Activated CD8-positive, alpha-beta memory T cell treated with anti-CD3 and anti-CD28 coated beads for 24 hours (primary cell): ENCODE results near the gene FLNC.

Source experiments
- DNase-seq: peaks from one replicate; pipeline ENCODE4 v3.0.0-alpha.2; 2020

FLNC gene, protein sequence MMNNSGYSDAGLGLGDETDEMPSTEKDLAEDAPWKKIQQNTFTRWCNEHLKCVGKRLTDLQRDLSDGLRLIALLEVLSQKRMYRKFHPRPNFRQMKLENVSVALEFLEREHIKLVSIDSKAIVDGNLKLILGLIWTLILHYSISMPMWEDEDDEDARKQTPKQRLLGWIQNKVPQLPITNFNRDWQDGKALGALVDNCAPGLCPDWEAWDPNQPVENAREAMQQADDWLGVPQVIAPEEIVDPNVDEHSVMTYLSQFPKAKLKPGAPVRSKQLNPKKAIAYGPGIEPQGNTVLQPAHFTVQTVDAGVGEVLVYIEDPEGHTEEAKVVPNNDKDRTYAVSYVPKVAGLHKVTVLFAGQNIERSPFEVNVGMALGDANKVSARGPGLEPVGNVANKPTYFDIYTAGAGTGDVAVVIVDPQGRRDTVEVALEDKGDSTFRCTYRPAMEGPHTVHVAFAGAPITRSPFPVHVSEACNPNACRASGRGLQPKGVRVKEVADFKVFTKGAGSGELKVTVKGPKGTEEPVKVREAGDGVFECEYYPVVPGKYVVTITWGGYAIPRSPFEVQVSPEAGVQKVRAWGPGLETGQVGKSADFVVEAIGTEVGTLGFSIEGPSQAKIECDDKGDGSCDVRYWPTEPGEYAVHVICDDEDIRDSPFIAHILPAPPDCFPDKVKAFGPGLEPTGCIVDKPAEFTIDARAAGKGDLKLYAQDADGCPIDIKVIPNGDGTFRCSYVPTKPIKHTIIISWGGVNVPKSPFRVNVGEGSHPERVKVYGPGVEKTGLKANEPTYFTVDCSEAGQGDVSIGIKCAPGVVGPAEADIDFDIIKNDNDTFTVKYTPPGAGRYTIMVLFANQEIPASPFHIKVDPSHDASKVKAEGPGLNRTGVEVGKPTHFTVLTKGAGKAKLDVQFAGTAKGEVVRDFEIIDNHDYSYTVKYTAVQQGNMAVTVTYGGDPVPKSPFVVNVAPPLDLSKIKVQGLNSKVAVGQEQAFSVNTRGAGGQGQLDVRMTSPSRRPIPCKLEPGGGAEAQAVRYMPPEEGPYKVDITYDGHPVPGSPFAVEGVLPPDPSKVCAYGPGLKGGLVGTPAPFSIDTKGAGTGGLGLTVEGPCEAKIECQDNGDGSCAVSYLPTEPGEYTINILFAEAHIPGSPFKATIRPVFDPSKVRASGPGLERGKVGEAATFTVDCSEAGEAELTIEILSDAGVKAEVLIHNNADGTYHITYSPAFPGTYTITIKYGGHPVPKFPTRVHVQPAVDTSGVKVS (N-terminal part only)

DNA sequence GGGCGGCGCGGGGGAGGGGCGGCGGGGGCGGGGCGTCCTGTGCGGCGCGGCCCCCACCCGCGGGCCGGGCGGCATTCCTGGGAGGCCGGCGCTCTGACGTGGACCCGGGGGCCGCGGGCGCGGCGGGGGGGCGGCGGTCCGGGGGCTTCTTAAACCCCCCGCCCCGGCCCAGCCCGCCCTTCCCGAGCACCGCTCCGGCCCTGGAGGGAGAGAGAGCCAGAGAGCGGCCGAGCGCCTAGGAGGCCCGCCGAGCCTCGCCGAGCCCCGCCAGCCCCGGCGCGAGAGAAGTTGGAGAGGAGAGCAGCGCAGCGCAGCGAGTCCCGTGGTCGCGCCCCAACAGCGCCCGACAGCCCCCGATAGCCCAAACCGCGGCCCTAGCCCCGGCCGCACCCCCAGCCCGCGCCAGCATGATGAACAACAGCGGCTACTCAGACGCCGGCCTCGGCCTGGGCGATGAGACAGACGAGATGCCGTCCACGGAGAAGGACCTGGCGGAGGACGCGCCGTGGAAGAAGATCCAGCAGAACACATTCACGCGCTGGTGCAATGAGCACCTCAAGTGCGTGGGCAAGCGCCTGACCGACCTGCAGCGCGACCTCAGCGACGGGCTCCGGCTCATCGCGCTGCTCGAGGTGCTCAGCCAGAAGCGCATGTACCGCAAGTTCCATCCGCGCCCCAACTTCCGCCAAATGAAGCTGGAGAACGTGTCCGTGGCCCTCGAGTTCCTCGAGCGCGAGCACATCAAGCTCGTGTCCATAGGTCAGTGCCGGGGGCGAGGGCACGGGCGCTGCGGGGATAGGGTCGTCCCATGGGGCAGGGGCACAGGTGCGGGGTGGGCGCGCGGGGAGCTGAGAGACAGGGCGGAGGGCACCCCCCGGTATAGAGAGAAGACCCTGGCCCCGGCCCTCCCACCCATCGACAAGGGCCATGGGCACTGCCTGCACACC lies at the start of gene FLNC:
Gene FLNC (plus strand): TSS at position 176 of the 947 bp plus-strand sequence. CDS start 232 bp downstream, at position 408.
- DNase-seq, result peak; percentile 75

DNA sequence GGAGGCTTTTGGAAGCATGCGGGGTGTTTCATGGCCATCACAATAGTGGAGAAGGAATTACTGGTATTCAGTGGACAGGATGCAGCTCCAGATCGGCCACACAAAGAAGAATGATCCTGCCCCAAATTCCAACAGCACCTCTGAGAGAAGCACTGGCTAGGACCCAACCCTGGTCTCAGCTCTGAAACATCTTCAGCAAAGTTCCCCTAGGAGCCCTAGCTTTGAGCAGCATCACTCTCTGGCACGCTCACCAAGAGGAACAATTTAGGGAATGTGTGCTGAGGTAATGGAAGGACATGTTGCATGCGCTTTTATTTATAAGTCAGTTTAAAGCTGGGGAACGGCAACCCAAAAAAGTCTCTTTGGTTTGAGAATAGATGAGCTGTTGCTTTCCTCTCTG lies 49.1 kb upstream of the FLNC start:
- DNase-seq, result no peak

DNA sequence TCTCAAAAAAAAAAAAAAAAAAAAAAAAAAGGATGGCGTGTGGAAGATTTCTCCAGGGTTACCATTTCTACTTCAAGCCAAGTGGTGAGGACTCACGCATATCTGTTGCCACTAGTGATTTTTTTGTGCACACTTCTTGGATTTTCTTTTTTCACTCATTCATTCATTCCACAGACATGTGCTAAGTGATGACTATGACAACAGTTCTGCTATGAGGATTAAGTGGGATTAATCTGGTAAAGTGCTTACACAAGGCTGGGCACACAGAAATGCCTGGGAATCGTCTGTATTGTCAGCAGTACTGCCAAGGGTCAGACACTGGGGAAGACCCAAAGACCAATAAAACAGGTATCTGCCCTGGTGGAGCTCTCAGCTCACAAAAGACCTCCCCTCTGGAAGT lies 48.4 kb upstream of the FLNC start:
- DNase-seq, result no peak

DNA sequence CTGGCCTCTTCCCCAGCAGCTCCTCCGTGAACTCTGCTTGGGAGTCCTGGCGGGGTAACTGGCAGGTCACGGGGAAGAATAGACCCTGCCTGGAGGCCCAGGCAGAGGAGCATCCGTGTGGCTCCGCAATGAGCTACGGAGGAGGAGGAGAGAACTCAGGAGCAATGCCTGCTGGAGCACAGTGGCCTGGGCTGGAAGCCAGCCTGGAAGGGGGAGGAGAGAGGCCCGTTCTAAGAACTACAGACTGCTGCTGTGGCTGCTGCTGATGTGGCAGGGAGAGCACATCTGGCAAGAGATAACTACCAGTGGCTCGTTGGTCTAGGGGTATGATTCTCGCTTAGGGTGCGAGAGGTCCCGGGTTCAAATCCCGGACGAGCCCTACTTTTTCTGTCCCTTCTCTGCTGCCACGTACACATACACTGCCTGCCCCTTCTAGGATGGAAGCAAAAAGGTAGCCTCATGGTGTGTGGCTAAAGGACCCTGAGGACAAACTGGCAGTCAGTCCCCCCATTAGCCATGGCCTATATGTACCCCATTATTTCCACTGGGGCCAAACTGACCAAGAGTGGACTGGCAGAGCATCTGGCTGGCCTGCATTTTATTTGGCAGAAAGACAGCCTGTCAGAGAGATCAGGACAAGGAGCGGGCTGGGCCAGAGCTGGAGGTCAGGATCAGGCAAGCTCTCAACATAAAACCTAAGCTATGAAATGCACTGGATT lies 46.9 kb upstream of the FLNC start:
- no peak for DNase-seq

DNA sequence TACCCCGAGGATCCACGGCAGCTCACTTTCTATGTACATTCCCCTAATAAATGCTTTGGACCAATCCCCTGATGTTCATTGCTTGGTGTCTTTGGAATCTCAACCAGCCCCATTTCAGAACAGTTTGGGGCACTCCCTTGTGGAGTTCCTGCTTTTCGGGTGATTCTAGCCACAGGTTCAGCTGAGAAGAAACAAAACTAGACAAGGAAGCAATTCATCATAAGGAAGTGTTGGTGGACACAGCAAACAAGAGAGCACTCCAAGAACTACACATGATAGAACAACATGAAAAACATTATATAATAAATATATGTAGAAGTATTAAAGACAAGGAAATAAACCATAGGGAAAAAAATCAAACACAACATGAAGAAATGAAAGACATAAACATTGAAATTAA lies 44.5 kb upstream of the FLNC start:
- no peak for DNase-seq

DNA sequence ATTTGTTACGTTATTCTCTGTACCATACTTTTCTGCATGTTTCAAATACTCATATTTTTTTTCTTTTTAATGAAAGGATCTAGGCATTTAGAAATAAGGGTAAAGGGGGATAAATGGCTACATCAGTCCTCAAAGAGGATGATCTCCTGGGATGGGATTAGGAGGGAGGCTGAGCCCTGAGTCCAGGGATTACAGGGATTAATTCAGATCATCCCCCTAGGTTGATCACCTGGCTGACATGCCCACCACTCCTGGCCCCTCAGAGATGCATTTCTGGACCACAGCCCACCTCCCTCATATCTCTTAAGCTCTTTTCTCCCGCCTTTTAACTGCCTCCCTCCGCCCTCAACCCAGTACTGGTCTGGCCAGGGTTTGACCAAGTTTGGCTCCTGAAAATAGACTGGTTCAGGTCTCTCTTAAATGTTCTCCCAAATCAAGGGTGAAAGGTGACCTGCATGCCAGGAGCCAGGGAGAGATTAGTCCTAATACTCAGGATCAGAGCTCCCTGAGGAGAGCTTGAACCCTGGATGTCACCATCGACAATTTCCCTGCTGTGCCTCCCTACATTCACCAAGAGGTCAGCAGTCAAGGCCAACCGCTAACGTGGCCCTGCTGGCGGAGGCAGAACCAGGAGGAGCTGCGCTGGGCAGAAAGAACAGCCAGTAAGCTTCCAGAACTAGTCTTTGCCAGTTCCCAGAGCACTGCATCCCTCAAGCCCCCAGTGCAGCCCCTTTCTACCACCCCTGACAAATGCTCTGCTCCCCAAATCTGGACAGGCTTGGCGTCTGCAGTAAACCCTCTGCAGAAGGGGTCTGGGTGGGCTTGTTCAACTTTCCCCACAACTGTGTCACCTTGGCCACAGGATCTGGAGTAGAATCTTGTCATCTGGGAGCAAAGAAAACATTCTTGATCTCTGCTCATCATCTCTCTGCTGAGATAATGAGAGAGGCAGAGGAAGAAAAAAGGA lies 41.5 kb upstream of the FLNC start:
- DNase-seq, result no peak

DNA sequence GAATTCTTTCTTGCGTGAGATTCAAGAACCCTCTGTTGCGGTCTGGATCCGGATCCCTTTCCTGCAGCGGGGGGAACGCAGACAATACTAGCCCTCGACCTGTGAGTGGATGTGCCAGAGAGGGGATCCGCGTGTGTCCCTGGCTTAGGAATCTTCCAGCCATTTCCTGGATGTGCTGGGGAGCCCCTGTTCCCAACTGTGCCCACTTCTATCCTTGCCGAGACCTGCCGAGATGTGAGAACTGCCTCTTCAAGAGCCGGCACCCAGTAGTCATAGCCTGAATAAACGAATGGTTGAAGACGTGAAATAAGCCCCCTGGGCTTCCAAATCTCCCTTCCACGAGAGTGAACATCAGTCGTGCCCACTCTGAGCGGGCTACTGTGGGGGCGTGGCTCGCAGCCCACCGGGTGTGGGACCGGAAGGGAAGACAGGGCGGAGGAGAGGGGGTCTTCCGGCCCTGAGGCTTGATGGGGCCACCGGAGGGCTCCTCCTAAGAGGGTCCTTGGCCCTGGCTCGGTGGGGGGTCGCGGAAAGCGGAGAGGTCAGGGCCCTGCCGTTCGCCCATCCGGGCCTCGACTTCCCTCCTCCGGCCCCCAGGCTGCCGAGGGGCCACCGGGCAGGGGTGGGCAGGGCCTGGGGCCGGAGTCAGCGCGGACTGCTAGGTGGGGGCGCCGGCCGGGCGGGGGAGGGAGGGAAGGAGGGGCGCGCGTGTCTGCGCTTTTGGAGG lies 39.7 kb upstream of the FLNC start:
- DNase-seq, result no peak

DNA sequence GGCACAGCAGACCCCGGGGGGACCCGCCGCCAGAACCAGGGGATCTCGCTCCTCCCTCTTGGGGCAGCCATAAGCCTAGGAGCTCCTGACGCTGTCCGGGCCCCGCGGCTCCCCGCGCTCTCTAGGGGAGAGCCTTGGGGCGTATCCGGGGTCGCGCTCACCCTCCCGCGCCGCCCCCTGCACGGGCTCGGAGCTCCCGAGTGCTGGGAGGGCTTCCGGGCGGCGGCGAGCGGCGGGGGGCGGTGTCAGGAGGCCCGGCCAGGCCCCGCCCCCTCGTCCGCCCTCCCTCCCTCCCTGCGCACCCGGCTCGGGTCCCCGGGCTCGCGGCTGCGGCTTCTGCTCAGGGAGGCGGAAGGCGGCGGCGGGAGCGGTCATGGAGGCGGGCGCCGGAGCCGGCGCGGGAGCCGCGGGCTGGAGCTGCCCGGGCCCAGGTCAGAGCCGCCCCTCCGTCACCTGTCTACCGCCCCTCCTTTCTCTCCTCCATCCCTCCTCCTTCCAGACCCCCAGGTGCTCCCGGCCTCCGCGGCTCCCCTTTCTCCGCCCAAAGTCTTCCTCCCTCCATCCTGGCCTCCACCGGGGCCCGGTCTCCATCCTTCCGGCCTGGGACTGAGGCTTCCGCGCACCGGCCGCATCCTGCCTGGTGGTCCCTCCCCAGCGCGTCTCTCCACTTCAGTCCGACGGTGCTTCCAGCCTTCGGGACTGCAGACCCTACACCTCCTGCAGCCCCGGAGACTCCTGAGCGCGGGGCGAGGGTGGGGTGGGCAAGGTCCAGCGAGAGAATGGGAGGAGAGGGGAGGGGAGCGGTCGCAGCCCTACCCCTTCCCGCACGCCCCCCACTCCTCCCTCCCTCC lies 38.9 kb upstream of the FLNC start, which contains the start of gene CCDC136:
Gene CCDC136 (plus strand): TSS at position 848 of the 851 bp plus-strand sequence. CDS start 444 bp downstream, outside the sequence.
- DNase-seq, result peak; percentile 89

DNA sequence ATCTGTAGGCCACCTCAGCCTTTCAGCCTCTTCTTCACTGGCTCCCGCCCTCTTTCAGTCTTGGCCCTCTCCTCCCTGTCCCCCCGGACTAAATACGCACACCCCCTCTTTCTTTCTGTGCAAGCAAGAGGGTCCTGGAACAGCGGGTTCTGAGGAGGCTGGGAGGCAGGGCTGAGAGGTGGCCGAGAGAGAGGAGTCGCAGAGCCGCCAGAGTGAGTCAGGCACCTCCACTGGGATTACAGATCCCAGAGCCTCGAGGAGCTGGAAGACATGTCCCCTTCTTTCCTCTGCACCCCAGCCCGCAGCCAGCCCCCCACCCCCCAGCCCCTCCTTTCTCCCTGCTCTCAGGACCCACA lies 38.3 kb upstream of the FLNC start:
- DNase-seq, result peak; percentile 56

DNA sequence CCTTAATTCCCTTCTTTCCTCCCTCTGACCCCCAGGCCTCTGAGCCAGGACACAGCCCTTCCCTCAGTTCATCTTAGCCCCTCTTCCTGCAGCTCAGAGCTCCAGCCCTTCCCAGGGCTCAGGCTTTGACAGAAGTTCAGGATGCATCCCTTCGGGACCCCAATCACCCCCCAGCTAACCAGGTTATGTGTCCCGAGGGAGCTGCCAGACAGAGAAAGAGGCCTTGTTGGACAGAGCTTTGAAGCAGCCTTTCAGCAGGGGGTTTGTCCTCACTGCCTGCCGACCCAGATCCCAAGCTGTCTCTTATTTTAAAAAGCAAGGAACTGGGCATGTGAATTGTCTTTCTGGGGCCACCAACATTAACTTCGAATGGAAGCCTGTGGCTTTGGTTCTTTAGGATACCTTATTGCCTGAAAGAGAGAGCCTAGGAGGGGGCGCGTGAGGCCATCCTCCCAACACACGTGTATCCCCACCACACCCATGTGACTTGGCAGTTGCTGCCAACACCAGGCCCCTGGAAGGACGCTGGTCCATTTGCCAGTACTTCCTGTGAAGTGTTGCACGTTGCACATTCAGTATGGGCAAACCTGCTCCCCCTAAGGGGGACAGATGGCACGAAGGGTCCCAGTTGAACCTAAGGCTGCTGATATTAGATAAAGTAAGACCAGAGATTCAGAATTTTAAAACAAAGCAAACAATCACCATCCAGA lies 37.6 kb upstream of the FLNC start:
- peak; percentile 54 for DNase-seq

DNA sequence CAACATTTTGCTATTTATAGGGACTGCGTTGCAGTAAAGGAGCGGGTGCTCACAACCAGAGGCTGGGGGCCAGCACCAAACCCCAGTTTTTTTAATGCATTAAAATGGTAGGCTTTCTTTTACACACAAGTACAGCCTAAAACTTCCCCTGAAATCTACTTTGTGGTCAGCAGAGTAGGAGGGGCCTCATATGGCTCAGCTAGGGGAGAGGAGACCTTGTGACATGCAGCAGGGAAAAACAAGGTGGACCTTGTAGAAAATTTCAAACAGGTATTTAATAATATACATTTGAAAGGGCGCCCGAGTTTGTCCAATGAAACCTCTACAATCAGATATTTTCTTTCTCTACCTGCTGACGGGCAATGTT lies 37.0 kb upstream of the FLNC start:
- peak; percentile 26 for DNase-seq

DNA sequence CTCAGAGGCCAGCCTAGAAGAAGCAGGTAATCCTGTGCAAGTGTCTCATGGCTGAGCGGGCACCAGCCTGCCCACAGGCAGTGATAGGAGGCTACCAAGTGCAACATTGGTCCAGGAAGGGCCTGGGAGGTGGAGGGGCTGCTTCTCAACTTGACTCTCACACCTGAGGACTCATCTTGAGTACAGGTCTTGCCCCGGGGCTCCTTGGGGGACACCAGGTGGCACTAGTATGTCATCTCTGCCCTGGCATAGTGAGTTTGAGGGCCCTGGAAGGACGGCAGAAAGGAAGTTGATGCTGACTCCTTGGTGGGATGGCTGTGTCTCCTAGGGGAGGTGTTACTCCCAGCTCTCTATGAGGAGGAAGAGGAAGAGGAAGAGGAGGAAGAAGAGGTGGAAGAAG lies 36.2 kb upstream of the FLNC start:
- DNase-seq, result no peak

DNA sequence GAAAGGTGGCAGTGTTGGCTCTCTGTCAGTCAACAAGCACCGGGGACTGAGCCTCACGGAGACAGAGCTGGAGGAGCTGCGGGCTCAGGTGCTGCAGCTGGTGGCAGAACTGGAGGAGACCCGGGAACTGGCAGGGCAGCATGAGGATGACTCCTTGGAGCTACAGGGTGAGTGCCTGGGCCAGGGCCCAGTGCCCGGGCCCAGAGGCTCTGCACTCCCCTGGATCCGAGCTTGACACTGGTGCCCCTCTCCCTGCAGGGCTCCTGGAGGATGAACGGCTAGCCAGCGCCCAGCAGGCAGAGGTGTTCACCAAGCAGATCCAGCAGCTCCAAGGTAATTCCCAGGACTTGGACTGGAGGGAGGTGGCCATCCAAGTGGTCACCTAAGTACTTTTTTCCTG lies 35.8 kb upstream of the FLNC start:
- DNase-seq, result no peak

DNA sequence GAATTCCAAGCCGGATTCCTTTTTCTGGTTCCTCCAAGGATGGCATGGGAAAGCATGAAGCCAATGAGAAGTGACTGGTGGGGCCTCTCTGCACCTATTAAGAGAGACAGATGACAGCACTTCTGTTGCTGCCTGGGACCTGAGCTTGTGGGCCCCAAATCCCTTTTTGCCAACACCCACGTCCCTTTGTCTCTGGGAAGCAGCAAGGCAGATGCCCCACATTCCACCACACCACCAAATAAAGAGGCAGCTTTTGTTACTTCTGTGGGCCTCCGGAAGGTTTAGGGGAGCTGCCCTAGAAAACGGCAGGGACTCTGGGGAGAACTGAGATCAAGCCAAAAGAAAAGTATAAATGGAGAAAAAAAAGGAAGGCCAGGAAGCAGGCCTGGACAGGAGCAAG lies 35.1 kb upstream of the FLNC start:
- no peak for DNase-seq

DNA sequence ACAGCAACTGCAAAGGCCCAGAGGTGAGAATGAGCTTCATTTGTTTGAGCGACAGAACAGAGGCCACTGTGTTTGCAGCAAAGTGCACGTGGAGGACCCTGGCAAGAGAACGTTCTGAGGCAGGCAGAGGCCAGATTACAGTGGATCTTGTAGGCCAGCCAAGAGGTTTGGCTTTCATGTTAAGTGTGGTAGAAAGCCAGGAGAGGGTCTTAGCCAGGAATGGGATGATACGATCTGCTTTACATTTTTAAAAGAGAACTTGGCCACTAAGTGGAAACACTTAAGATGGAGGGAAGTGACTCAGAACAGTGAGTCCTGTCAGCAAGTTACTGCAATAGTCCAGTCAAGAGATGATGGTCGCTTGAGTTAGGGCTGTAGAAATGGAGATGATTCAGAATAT lies 33.9 kb upstream of the FLNC start:
- no peak for DNase-seq

DNA sequence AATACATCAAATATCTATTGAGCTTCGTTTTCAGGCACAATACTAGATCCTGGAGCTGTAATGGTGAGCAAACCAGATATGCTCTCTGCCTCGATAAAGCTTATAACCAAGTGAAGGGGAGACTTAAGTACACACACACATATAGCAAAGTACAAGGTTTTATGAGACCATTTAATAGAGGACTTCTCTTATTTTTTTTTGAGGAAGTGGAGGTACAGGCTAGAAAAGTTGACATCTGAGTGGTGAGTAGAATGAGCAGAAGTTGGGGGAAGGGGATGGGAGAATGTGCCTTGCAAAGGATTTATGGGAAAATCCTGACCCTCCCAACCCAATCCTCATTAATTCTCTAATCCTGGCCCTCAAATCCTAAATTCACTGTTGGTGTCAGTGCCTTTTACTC lies 30.8 kb upstream of the FLNC start:
- no peak for DNase-seq

DNA sequence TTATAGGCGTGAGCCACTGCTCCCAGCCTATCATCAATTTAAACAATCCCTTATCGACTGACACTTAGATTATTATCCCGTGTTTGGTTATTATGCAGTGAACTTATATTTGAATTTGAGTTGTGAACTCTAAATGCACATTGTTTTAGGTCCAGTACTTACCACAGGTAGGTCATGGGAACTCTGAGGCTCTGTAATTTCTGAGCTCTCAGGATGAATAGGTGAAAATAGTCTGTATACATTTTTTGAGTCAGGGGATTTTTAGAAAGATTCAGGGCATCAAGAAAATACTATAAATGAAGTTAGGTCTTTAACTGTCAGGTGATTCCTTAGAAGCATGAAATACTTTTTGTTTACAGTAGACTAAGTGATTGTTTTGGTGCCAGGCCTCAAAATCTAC lies 29.6 kb upstream of the FLNC start:
- no peak for DNase-seq

DNA sequence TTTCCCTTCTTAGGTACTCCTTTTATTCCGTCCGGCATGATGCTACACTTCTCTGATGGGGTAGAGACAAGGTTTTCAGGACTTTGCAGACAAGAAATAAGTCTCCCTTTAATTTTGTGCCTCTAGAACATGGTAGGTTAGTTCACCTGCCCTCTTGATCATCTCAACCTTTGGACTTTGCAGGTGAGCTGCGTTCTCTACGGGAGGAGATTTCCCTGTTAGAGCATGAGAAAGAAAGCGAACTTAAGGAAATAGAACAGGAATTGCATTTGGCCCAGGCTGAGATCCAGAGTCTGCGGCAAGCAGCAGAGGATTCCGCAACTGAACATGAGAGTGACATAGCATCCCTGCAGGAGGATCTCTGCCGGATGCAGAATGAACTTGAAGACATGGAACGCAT lies 29.2 kb upstream of the FLNC start:
- no peak for DNase-seq
